ENCODE results near the gene TPX2. TPM values are rescaled to one million over a fixed set of nuclear protein-coding genes. Genes with fewer than 3 reads are reported as not detected.

The TPX2 gene
- total RNA-seq, 1 experiment from 2014 or later, result 248 TPM

GRCh38 chr20:31717478-31718201 is 21.4 kb upstream of the TPX2 start:
- DNase-seq (ENCODE audit: low read depth, low spot score) (no peak), ATAC-seq (no peak)
- CTCF ChIA-PET, result interaction anchor here (0.6 kb wide), 2 partner anchors 56 to 357 kb away, joined by 3 to 7 read pairs; no protein-coding TSS in a partner anchor
- peaks cover 73% of the 10 kb centered on the region for H3K4me1 ChIP-seq (ENCODE audit: control insufficient read depth, insufficient read depth, low read length)
- H3K36me3 ChIP-seq (ENCODE audit: control insufficient read depth, insufficient read depth, low read length), result peaks cover 10% of the 10 kb centered on the region
- in situ Hi-C loops (cut with HindIII; ENCODE audit: low pct_unique_long_range_greater_than_20kb, low sequenced_read_pairs), result no loop called here
- no TSS peak for BruUV-seq (replicated peaks)
- H3K9me3 ChIP-seq (ENCODE audit: control insufficient read depth, insufficient read depth, low read depth, low read length), result no peaks in the 10 kb centered on the region
- H3K4me3 ChIP-seq (ENCODE audit: low read depth in 2 of 2, low read length in 2 of 2), result peak overlapping the region; percentile 0 to 24; a peak in 2 of 4 replicates
- POLR2A ChIA-PET, result interaction anchor here (0.6 to 0.9 kb wide), 2 partner anchors 22 to 127 kb away, joined by 6 to 8 read pairs; no protein-coding TSS in a partner anchor
- TF ChIP-seq POLR2AphosphoS5 (IDR thresholded peaks at IDR 0.05; ENCODE audit: low read depth, low read length) (no peak), REST (IDR thresholded peaks at IDR 0.05; ENCODE audit: insufficient read depth in 1 of 2, low read depth in 2 of 2, low read length in 1 of 2) (no peak), SIN3A (IDR thresholded peaks at IDR 0.05; ENCODE audit: borderline replicate concordance, insufficient read depth, low read depth, low read length) (no peak), CTCF (IDR thresholded peaks at IDR 0.05) (no peak), TCF7L2 (IDR thresholded peaks at IDR 0.05; ENCODE audit: low read depth, low read length) (no peak)
- no peaks in the 10 kb centered on the region for H3K27me3 ChIP-seq (ENCODE audit: control insufficient read depth, insufficient read depth, low read length)
- intact Hi-C loops (cut with micrococcal nuclease; ENCODE audit: unreplicated experiment), result no loop called here
- H3K27ac ChIP-seq (ENCODE audit: low read length), result peak overlapping the region; percentile 64

GRCh38 chr20:31718952-31719643 is 20.0 kb upstream of the TPX2 start:
- in situ Hi-C loops (cut with HindIII; ENCODE audit: low pct_unique_long_range_greater_than_20kb, low sequenced_read_pairs), result no loop called here
- H3K9me3 ChIP-seq (ENCODE audit: control insufficient read depth, insufficient read depth, low read depth, low read length), result no peaks in the 10 kb centered on the region
- H3K36me3 ChIP-seq (ENCODE audit: control insufficient read depth, insufficient read depth, low read length), result peaks cover 10% of the 10 kb centered on the region
- ATAC-seq (no peak), DNase-seq (ENCODE audit: low read depth, low spot score) (no peak)
- H3K27ac ChIP-seq (ENCODE audit: low read length), result peak overlapping the region; percentile 99
- ChIA-PET POLR2A (interaction anchor here (0.5 to 1.1 kb wide), 3 partner anchors 21 to 55 kb away, joined by 3 to 6 read pairs (median 3); no protein-coding TSS in a partner anchor), CTCF (interaction anchor here (0.6 to 6.6 kb wide), 5 partner anchors 10 to 85 kb away, joined by 3 to 195 read pairs (median 7); partner anchors contain the start of gene TPX2)
- H3K27me3 ChIP-seq (ENCODE audit: control insufficient read depth, insufficient read depth, low read length), result no peaks in the 10 kb centered on the region
- TF ChIP-seq REST (IDR thresholded peaks at IDR 0.05; ENCODE audit: insufficient read depth in 1 of 2, low read depth in 2 of 2, low read length in 1 of 2) (no peak), TCF7L2 (IDR thresholded peaks at IDR 0.05; ENCODE audit: low read depth, low read length) (no peak), POLR2AphosphoS5 (IDR thresholded peaks at IDR 0.05; ENCODE audit: low read depth, low read length) (no peak; the same call in 1 of the 2 replicates), CTCF (IDR thresholded peaks at IDR 0.05) (no peak), SIN3A (IDR thresholded peaks at IDR 0.05; ENCODE audit: borderline replicate concordance, insufficient read depth, low read depth, low read length) (no peak)
- BruUV-seq (replicated peaks), result no TSS peak
- H3K4me3 ChIP-seq (ENCODE audit: low read depth in 2 of 2, low read length in 2 of 2), result peak overlapping the region; percentile 60 to 85
- peaks cover 60% of the 10 kb centered on the region for H3K4me1 ChIP-seq (ENCODE audit: control insufficient read depth, insufficient read depth, low read length)
- intact Hi-C loops (cut with micrococcal nuclease; ENCODE audit: unreplicated experiment), result no loop called here

Measured in Panc1 (cell line).